IMR-90 (cell line): Measurements from ENCODE around the gene C12orf50. TPM values are rescaled to one million over a fixed set of nuclear protein-coding genes. Genes with fewer than 3 reads are reported as not detected.

Experiments used
- ATAC-seq: fragments of 200-7000 bp; cut with Tn5 transposase; 2 replicates; pipeline ENCODE4 v1.9.1; 2020; ENCODE audit warnings: low read depth, mild to moderate bottlenecking, moderate library complexity
- BruUV-seq: library from RNA; stranded (reverse); fragments of 400-500 nt; replicated peaks from 2 replicates; lab custom pipeline; 2021; lab: Mats Ljungman, UMichigan
- CTCF ChIA-PET: fragments of 300-600 bp; formaldehyde crosslinking; extraction: SDS; loops from one replicate; lab custom pipeline; 2021; ENCODE audit warnings: antibody characterized with exemption; lab: Yijun Ruan, JAX
- POLR2A ChIA-PET: fragments of 300-600 bp; sonication (Branson Sonifier 250); formaldehyde crosslinking; loops from one replicate; lab custom pipeline; 2022; ENCODE audit warnings: antibody characterized with exemption; ENCODE audit not compliant: unreplicated experiment; lab: Charles Lee
- DNase-seq: peaks from one replicate; pipeline ENCODE4 v3.0.0; 2013
- H2AFZ ChIP-seq: replicated peaks from 2 replicates; pipeline ENCODE3; 2013; ENCODE audit warnings: low read length, mild to moderate bottlenecking; ENCODE audit not compliant: poor library complexity
- H2AK5ac ChIP-seq: 2 replicates; pipeline ENCODE4 v1.6.1; 2013; ENCODE audit warnings: low read depth, low read length, inconsistent platforms
- H2AK9ac ChIP-seq: replicated peaks from 2 replicates; pipeline ENCODE3; 2013; ENCODE audit warnings: mild to moderate bottlenecking, low read depth, low read length, moderate library complexity; ENCODE audit not compliant: poor library complexity
- H2BK120ac ChIP-seq: 2 replicates; pipeline ENCODE4 v1.6.1; 2013; ENCODE audit warnings: low read depth, low read length, inconsistent platforms
- H2BK15ac ChIP-seq: 3 replicates; pipeline ENCODE4 v1.6.1; 2013; ENCODE audit warnings: low read depth, low read length, inconsistent platforms
- H2BK20ac ChIP-seq: 2 replicates; pipeline ENCODE4 v1.6.1; 2013; ENCODE audit warnings: low read depth, mild to moderate bottlenecking, inconsistent platforms, low read length, moderate library complexity
- H2BK5ac ChIP-seq: 2 replicates; pipeline ENCODE4 v1.6.1; 2013; ENCODE audit warnings: mild to moderate bottlenecking, low read depth, low read length, inconsistent platforms; ENCODE audit not compliant: poor library complexity, severe bottlenecking
- H3K14ac ChIP-seq: replicated peaks from 2 replicates; pipeline ENCODE4 v1.6.1; 2013; ENCODE audit warnings: low read depth, low read length, inconsistent platforms
- H3K18ac ChIP-seq: 2 replicates; pipeline ENCODE4 v1.6.1; 2013; ENCODE audit warnings: low read depth, low read length, control low read depth
- H3K23ac ChIP-seq: 2 replicates; pipeline ENCODE4 v1.6.1; 2013; ENCODE audit warnings: low read depth, low read length, inconsistent platforms
- H3K27ac ChIP-seq: 2 replicates; pipeline ENCODE4 v1.5.1; 2013; ENCODE audit warnings: mild to moderate bottlenecking, control low read depth, low read length; ENCODE audit not compliant: insufficient read depth
- H3K27me3 ChIP-seq: 2 replicates; pipeline ENCODE4 v1.6.1; 2013; ENCODE audit warnings: low read length; ENCODE audit not compliant: control insufficient read depth, insufficient read depth
- H3K36me3 ChIP-seq: 2 replicates; pipeline ENCODE4 v1.6.1; 2013; ENCODE audit warnings: low read length, mixed read lengths; ENCODE audit not compliant: control insufficient read depth, insufficient read depth
- H3K4ac ChIP-seq: 2 replicates; pipeline ENCODE4 v1.6.1; 2013; ENCODE audit warnings: low read depth, low read length, inconsistent platforms
- H3K4me1 ChIP-seq: 2 replicates; pipeline ENCODE4 v1.6.1; 2013; ENCODE audit warnings: low read length, mixed read lengths; ENCODE audit not compliant: control insufficient read depth, insufficient read depth
- H3K4me2 ChIP-seq: 2 replicates; pipeline ENCODE4 v1.6.1; 2013; ENCODE audit warnings: low read depth, mild to moderate bottlenecking, control low read depth, low read length, moderate library complexity
- H3K4me3 ChIP-seq: 2 replicates; pipeline ENCODE4 v1.5.1; 2013; ENCODE audit warnings: low read depth, mild to moderate bottlenecking, control low read depth, low read length, moderate library complexity; ENCODE audit not compliant: insufficient read depth
- H3K56ac ChIP-seq: 2 replicates; pipeline ENCODE4 v1.6.1; 2013; ENCODE audit warnings: low read length, inconsistent platforms; ENCODE audit not compliant: insufficient read depth; ENCODE audit errors: extremely low read depth
- H3K79me1 ChIP-seq, 2 experiments: 2 replicates each; pipeline ENCODE4 v1.6.1; 2013; ENCODE audit warnings: low read length in 2 of 2, inconsistent platforms in 1 of 2, low read depth in 1 of 2
- H3K9ac ChIP-seq: 2 replicates; pipeline ENCODE4 v1.6.1; 2013; ENCODE audit warnings: low read depth, low read length, control low read depth
- H3K9me1 ChIP-seq: 2 replicates; pipeline ENCODE4 v1.6.1; 2013; ENCODE audit warnings: low read length, inconsistent platforms; ENCODE audit not compliant: insufficient read depth
- H3K9me3 ChIP-seq: 2 replicates; pipeline ENCODE4 v1.6.1; 2013; ENCODE audit warnings: low read length; ENCODE audit not compliant: control insufficient read depth, insufficient read depth
- H4K20me1 ChIP-seq: 2 replicates; pipeline ENCODE4 v1.6.1; 2013; ENCODE audit warnings: low read length, inconsistent platforms; ENCODE audit not compliant: insufficient read depth
- H4K5ac ChIP-seq: 2 replicates; pipeline ENCODE4 v1.6.1; 2013; ENCODE audit warnings: mild to moderate bottlenecking, low read depth, low read length, control low read depth
- H4K8ac ChIP-seq, 2 experiments: 2 replicates each; pipeline ENCODE4 v1.6.1; 2013; ENCODE audit warnings: low read depth in 2 of 2, low read length in 2 of 2, control low read depth in 1 of 2, inconsistent platforms in 1 of 2
- H4K91ac ChIP-seq: 2 replicates; pipeline ENCODE4 v1.6.1; 2013; ENCODE audit warnings: low read depth, low read length, inconsistent platforms; ENCODE audit not compliant: insufficient read depth
- BHLHE40 ChIP-seq: fragments of 150-350 bp; IDR thresholded peaks from 2 replicates; pipeline ENCODE4 v1.6.1; 2016; ENCODE audit warnings: mild to moderate bottlenecking, low read depth, low read length
- CEBPB ChIP-seq: IDR thresholded peaks from 2 replicates; pipeline ENCODE4 v1.6.1; 2012; ENCODE audit warnings: low read depth, low read length, improper control_type of control experiment
- CHD1 ChIP-seq: IDR thresholded peaks from 2 replicates; pipeline ENCODE4 v1.6.1; 2012; ENCODE audit warnings: low read depth, low read length, improper control_type of control experiment
- CTCF ChIP-seq: conservative IDR thresholded peaks from 2 replicates; pipeline ENCODE4 v1.5.1; 2012; ENCODE audit warnings: mild to moderate bottlenecking, low read depth, low read length, improper control_type of control experiment
- MAZ ChIP-seq: IDR thresholded peaks from 2 replicates; pipeline ENCODE4 v1.6.1; 2012; ENCODE audit warnings: low read depth, mild to moderate bottlenecking, low read length, improper control_type of control experiment, moderate library complexity, borderline replicate concordance
- MXI1 ChIP-seq: IDR thresholded peaks from 2 replicates; pipeline ENCODE4 v1.6.1; 2012; ENCODE audit warnings: low read depth, mild to moderate bottlenecking, low read length, moderate library complexity, borderline replicate concordance
- POLR2A ChIP-seq: IDR thresholded peaks from 2 replicates; pipeline ENCODE4 v1.6.1; 2012; ENCODE audit warnings: mild to moderate bottlenecking, low read depth, low read length
- RAD21 ChIP-seq: IDR thresholded peaks from 2 replicates; pipeline ENCODE4 v1.6.1; 2012; ENCODE audit warnings: low read length, improper control_type of control experiment
- RCOR1 ChIP-seq: IDR thresholded peaks from 2 replicates; pipeline ENCODE4 v1.6.1; 2012; ENCODE audit warnings: mild to moderate bottlenecking, low read length, improper control_type of control experiment; ENCODE audit not compliant: insufficient replicate concordance
- USF2 ChIP-seq: fragments of 150-350 bp; IDR thresholded peaks from 2 replicates; pipeline ENCODE4 v1.6.1; 2017; ENCODE audit warnings: mild to moderate bottlenecking, antibody characterized with exemption, low read length, low read depth
- WGBS, 2 experiments: methylation state at CpG; one replicate each; pipeline versions ENCODE4 v1.1.5 to v1.1.7; 2013; ENCODE audit warnings: missing lambda C conversion rate in 2 of 2; ENCODE audit not compliant: insufficient read length in 1 of 2; ENCODE audit errors: extremely low coverage in 2 of 2; 5-methylcytosine and 5-hydroxymethylcytosine counted together
- dilution Hi-C: fragments of 300-500 bp; cut with HindIII; formaldehyde crosslinking; loops from one replicate; pipeline ENCODE4 v1.14.3; 2018; ENCODE audit warnings: low sequenced_read_pairs; ENCODE audit not compliant: unreplicated experiment
- in situ Hi-C: fragments of 300-500 bp; cut with MboI; formaldehyde crosslinking; loops from 3 replicates; pipeline ENCODE4 v1.14.3; 2019; ENCODE audit warnings: low sequenced_read_pairs, inconsistent platforms, mixed read lengths
- intact Hi-C: fragments of 100-400 bp; cut with micrococcal nuclease; formaldehyde crosslinking; loops from 2 replicates; pipeline ENCODE4 v1.10.0; 2022
- polyA plus RNA-seq, 3 experiments: library from polyadenylated mRNA; depleted of rRNA; stranded (reverse); fragments of >200 nt; gene quantifications; 2 replicates each; pipeline ENCODE4 v1.2.3, GENCODE V29; 2012; ENCODE audit warnings: low replicate concordance in 1 of 3
- total RNA-seq: library from RNA; depleted of rRNA; stranded (reverse); fragments of >200 nt; gene quantifications from 2 replicates; pipeline ENCODE4 v1.2.3, GENCODE V29; 2012

C12orf50 gene
- total and polyA plus RNA-seq, 2 of the 4 experiments (the other 2 are of a cell fraction) = not detected

- Histone ChIP-seq H4K20me1 (no peaks in the 10 kb centered on the region; the same call in 1 of the 2 replicates), H3K9ac (peak overlapping the region; percentile 86), H3K4me1 (peaks cover 3% of the 10 kb centered on the region; the same call in 1 of the 2 replicates), H4K5ac (peak overlapping the region; percentile 76; the same call in 1 of the 2 replicates), H3K56ac (peak overlapping the region; percentile 77), H3K27ac (peak overlapping the region; percentile 74), H4K91ac (peak overlapping the region; percentile 86), H2AK9ac (peak overlapping the region; percentile 48), H2BK120ac (peak overlapping the region; percentile 68; the same call in 1 of the 2 replicates), H2BK20ac (no peak overlapping the region; the same call in 1 of the 2 replicates), H3K14ac (peak overlapping the region; percentile 97), H2AFZ (peak overlapping the region; percentile 99), H4K8ac (peak overlapping the region; percentile 69 to 90), H3K79me1 (peaks cover 19 to 36% of the 10 kb centered on the region in 2 experiments; a peak in 3 of 4 replicates), H2BK5ac (peak overlapping the region; percentile 80), H3K27me3 (no peaks in the 10 kb centered on the region), H3K4me2 (peak overlapping the region; percentile 96), H3K4ac (peak overlapping the region; percentile 93), H3K23ac (peak overlapping the region; percentile 93), H3K18ac (peak overlapping the region; percentile 66), H3K9me3 (no peaks in the 10 kb centered on the region), H2AK5ac (peak overlapping the region; percentile 60; the same call in 1 of the 2 replicates), H2BK15ac (no peak overlapping the region), H3K36me3 (no peaks in the 10 kb centered on the region; the same call in 1 of the 2 replicates), H3K4me3 (peak overlapping the region; percentile 93), H3K9me1 (no peaks in the 10 kb centered on the region)
- intact Hi-C loops = no loop called here
- BruUV-seq = no TSS peak
- in situ Hi-C loops = no loop called here
- POLR2A ChIA-PET = interaction anchor here (0.6 to 0.7 kb wide), 2 partner anchors 26 to 356 kb away, joined by 3 read pairs; no protein-coding TSS in a partner anchor
- CTCF ChIA-PET = no interaction called here
- dilution Hi-C loops = no loop called here
- peak; percentile 84 for DNase-seq
- TF ChIP-seq RAD21 = no peak
- TF ChIP-seq RCOR1 = no peak
- no peak for TF ChIP-seq CEBPB
- TF ChIP-seq USF2 = peak; percentile 70
- TF ChIP-seq MXI1 = peak; percentile 92
- TF ChIP-seq MAZ = peak; percentile 56; the same call in 1 of the 2 replicates
- peak; percentile 61; the same call in 1 of the 2 replicates for TF ChIP-seq BHLHE40
- peak; percentile 69 for TF ChIP-seq POLR2A
- no peak for TF ChIP-seq CTCF
- TF ChIP-seq CHD1 = no peak
- peak; percentile 98 for ATAC-seq
- 0% methylated on average over 19 of the region's 54 CpGs; no CpG with 5 or more reads in 1 of the 2 experiments for WGBS, 2 experiments
These were observed 6.2 kb upstream of the C12orf50 start for GRCh38 chr12:88035271-88035906.
